HG02610 (cell line): Measurements from ENCODE around the gene ATP2C2.

Experiments used
- ATAC-seq: cut with Tn5 transposase; IDR thresholded peaks from one replicate; pipeline ENCODE4 v1.9.1; 2021; ENCODE audit warnings: mild to moderate bottlenecking, moderate library complexity; ENCODE audit not compliant: unreplicated experiment

The ATP2C2 gene

DNA sequence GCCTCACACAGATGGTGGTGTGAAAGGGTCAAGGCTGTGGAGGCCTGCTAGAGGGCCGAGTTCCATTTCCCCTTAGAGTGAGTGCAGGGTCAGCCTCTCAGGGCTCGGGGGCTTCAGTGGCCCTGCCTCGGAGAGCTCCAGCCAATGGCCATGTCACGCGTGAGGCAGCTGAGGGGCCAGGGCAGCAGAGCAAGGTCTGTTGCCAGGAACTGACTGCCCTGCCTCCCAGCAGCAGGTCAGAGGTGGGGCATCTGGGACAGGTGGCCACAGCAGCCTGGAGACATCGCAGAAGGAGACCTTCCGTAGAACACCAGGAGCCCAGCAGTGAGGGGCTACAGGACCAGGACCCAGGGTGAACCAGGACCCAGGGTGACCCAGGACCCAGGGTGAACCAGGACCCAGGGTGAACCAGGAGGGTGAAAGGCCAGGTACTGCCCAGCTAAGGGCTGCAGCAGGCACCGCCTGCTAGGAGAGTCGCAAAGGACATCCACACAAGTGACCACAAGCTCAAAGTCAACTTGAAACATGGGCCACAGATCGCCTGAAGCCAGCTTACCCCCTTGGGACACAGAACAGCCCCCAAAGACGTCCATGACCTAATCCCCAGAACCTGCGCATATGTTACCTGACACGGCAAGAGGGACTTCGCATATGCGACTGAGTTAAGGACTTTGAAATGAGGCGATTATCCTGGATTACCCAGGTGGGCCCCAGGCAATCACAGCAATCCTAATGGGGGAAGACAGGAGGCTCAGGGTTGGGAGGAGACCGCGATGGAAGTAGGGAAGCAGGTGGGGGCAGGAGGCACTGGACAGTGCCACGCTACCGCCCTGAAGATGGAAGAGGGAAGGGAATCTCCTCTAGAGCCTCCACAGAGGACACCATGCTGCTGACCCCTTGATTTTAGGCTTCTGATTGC, 141.0 kb downstream of the ATP2C2 start:
- ATAC-seq = no peak

GRCh38 chr16:84511180-84511800, 143.0 kb downstream of the ATP2C2 start:
- ATAC-seq = no peak

DNA sequence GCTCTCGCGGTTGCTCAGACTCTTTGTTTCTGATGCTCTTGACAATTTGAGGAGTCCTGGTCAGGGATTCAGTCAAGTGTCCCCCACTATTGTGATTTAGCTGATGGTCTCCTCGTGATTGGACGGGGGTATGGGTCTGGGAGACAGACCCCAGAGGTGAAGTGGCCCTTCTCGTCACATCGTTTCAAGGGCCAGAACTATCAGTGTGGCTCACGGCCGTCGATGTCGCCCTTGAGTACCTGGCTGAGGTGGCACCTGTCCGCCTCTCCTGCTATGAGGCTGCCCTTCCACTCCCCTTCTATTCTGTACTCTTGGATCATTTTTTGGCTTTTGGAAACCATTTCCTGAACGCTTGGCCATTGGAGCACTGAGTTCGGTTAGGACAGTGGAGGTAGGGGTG, 143.5 kb downstream of the ATP2C2 start:
- ATAC-seq = no peak

DNA sequence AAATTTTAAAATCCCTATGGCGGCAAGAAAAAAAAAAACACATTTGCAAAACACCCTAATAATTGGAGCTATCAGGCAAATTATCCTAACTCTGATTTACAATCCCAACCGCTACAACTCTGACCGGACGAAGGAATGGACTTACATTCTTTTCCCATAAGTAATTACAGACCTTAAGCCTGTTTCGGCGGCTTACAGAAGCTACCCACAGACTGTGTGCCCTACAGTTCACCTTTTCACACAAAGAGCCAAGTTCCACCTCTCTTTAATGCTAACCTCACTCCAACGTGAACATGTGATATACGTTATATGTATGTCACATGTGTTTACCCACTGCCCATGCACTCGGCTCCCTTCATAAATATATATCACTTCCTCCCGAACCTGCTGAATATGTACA, 144.8 kb downstream of the ATP2C2 start:
- ATAC-seq = no peak

- ATAC-seq = no peak
Observed at GRCh38 chr16:84513666-84514065, 145.3 kb downstream of the ATP2C2 start.
